GM12878 (cell line): Measurements from ENCODE around the gene NSUN2. TPM values are rescaled to one million over a fixed set of nuclear protein-coding genes. Genes with fewer than 3 reads are reported as not detected.

ENCODE experiments used
- ATAC-seq: fragments of 200-7000 bp; cut with Tn5 transposase; 3 replicates; pipeline ENCODE4 v1.9.1; 2020; ENCODE audit warnings: mild to moderate bottlenecking, moderate library complexity
- BruUV-seq: library from RNA; stranded (reverse); fragments of 400-500 nt; replicated peaks from 2 replicates; lab custom pipeline; 2021; lab: Mats Ljungman, UMichigan
- CTCF ChIA-PET: fragments of 300-600 bp; sonication (Branson Sonifier 250); formaldehyde crosslinking; extraction: SDS; loops from one replicate; lab custom pipeline; 2021; ENCODE audit warnings: inconsistent platforms; lab: Yijun Ruan, JAX
- POLR2A ChIA-PET: fragments of 350-600 bp; formaldehyde crosslinking; extraction: SDS; loops from one replicate; lab custom pipeline; 2021; ENCODE audit warnings: inconsistent platforms; lab: Charles Lee
- RAD21 ChIA-PET: fragments of 300-600 bp; sonication (Branson Sonifier 250); formaldehyde crosslinking; loops from one replicate; lab custom pipeline; 2023; ENCODE audit warnings: antibody characterized with exemption; ENCODE audit not compliant: unreplicated experiment; lab: Charles Lee
- SMC1A ChIA-PET: fragments of 300-600 bp; sonication (Branson Sonifier 250); formaldehyde crosslinking; loops from one replicate; lab custom pipeline; 2023; ENCODE audit not compliant: unreplicated experiment, uncharacterized antibody; lab: Charles Lee
- DNase-seq: peaks from one replicate; pipeline ENCODE4 v3.0.0-alpha.2; 2011; ENCODE audit warnings: low read depth, low spot score
- FAIRE-seq: peaks from 3 replicates; lab custom pipeline; 2011; peaks lifted over from hg19 to GRCh38; lab: Jason Lieb, UNC
- H2AFZ ChIP-seq: 2 replicates; pipeline ENCODE4 v1.6.0; 2011; ENCODE audit warnings: low read depth, low read length, control low read depth; ENCODE audit not compliant: control insufficient read depth
- H3K27ac ChIP-seq: 2 replicates; pipeline ENCODE4 v1.5.1; 2011; ENCODE audit warnings: control low read depth; ENCODE audit not compliant: control insufficient read depth, insufficient read depth
- H3K27me3 ChIP-seq, 2 experiments: replicated peaks in 1 of 2; 2 replicates each; pipeline versions ENCODE4 v1.6.0 to v1.6.1; 2011; ENCODE audit warnings: low read length in 1 of 2; ENCODE audit not compliant: control insufficient read depth in 2 of 2, insufficient read depth in 2 of 2
- H3K36me3 ChIP-seq, 2 experiments: 2 replicates each; pipeline ENCODE4 v1.5.1; 2011; ENCODE audit warnings: low read length in 1 of 2; ENCODE audit not compliant: control insufficient read depth in 2 of 2, insufficient read depth in 2 of 2
- H3K4me1 ChIP-seq: 2 replicates; pipeline ENCODE4 v1.6.1; 2011; ENCODE audit warnings: mild to moderate bottlenecking, low read length, moderate library complexity, mixed read lengths; ENCODE audit not compliant: control insufficient read depth, insufficient read depth
- H3K4me2 ChIP-seq: 2 replicates; pipeline ENCODE4 v1.6.0; 2011; ENCODE audit warnings: control low read depth; ENCODE audit not compliant: control insufficient read depth, insufficient read depth
- H3K4me3 ChIP-seq: fragments of 200-600 bp; sonication (generic); 2 replicates; pipeline ENCODE4 v1.5.1; 2016
- H3K79me2 ChIP-seq: 2 replicates; pipeline ENCODE4 v1.6.0; 2011; ENCODE audit warnings: low read length; ENCODE audit not compliant: control insufficient read depth, insufficient read depth
- H3K9ac ChIP-seq: 2 replicates; pipeline ENCODE4 v1.8.0; 2011; ENCODE audit warnings: low read length, control low read depth, mixed read lengths; ENCODE audit not compliant: control insufficient read depth, insufficient read depth
- H3K9me3 ChIP-seq: replicated peaks from 3 replicates; pipeline ENCODE4 v1.5.1; 2011; ENCODE audit warnings: mild to moderate bottlenecking, low read length; ENCODE audit not compliant: control insufficient read depth, insufficient read depth
- H4K20me1 ChIP-seq: 2 replicates; pipeline ENCODE4 v1.6.0; 2011; ENCODE audit not compliant: control insufficient read depth, insufficient read depth
- CBFB ChIP-seq: IDR thresholded peaks from 2 replicates; pipeline ENCODE4 v1.6.1; 2016; ENCODE audit warnings: antibody characterized with exemption, low read depth
- CHD1 ChIP-seq: IDR thresholded peaks from 2 replicates; pipeline ENCODE4 v1.6.1; 2012; ENCODE audit warnings: low read depth, low read length, improper control_type of control experiment
- GATAD2B ChIP-seq: fragments of 450-650 bp; conservative IDR thresholded peaks from 2 replicates; pipeline ENCODE4 v1.6.1; 2017; ENCODE audit warnings: low read depth, mild to moderate bottlenecking, moderate library complexity
- LARP7 ChIP-seq: fragments of 450-650 bp; IDR thresholded peaks from 2 replicates; pipeline ENCODE4 v1.6.1; 2017; ENCODE audit warnings: mild to moderate bottlenecking
- NFYB ChIP-seq: IDR thresholded peaks from 2 replicates; pipeline ENCODE4 v1.6.1; 2011; ENCODE audit warnings: low read depth, mild to moderate bottlenecking, low read length, improper control_type of control experiment, moderate library complexity; ENCODE audit not compliant: insufficient read depth
- NKRF ChIP-seq: fragments of 450-650 bp; conservative IDR thresholded peaks from 2 replicates; pipeline ENCODE4 v1.6.1; 2017; ENCODE audit warnings: mild to moderate bottlenecking, moderate library complexity
- NR2F1 ChIP-seq: fragments of 450-650 bp; conservative IDR thresholded peaks from 2 replicates; pipeline ENCODE4 v1.6.1; 2017; ENCODE audit warnings: mild to moderate bottlenecking
- NRF1 ChIP-seq: conservative IDR thresholded peaks from 2 replicates; pipeline ENCODE4 v1.6.1; 2011; ENCODE audit warnings: mild to moderate bottlenecking, low read depth, low read length, improper control_type of control experiment
- POLR2A ChIP-seq: IDR thresholded peaks from 2 replicates; pipeline ENCODE4 v1.6.1; 2011; ENCODE audit warnings: low read depth, mild to moderate bottlenecking, low read length
- POLR2AphosphoS5 ChIP-seq: IDR thresholded peaks from 2 replicates; pipeline ENCODE4 v1.6.1; 2011; ENCODE audit warnings: mild to moderate bottlenecking, low read length, inconsistent platforms
- SMAD5 ChIP-seq: IDR thresholded peaks from 2 replicates; pipeline ENCODE4 v1.6.1; 2016; ENCODE audit warnings: antibody characterized with exemption, low read depth
- ZNF384 ChIP-seq: IDR thresholded peaks from 2 replicates; pipeline ENCODE4 v1.6.1; 2012; ENCODE audit warnings: low read depth, mild to moderate bottlenecking, low read length, improper control_type of control experiment, borderline replicate concordance
- WGBS: methylation state at CpG from one replicate; pipeline ENCODE4 v1.1.6; 2016; ENCODE audit warnings: low lambda C conversion rate; ENCODE audit not compliant: insufficient replicate concordance, insufficient coverage; ENCODE audit errors: missing lambda C conversion rate; 5-methylcytosine and 5-hydroxymethylcytosine counted together
- in situ Hi-C: fragments of 300-500 bp; cut with MboI; formaldehyde crosslinking; loops from 9 replicates; pipeline ENCODE4 v1.14.3; 2018; ENCODE audit warnings: mixed read lengths
- intact Hi-C: fragments of 100-400 bp; cut with micrococcal nuclease; formaldehyde crosslinking; loops from one replicate; pipeline ENCODE4 v1.14.2; 2022; ENCODE audit not compliant: unreplicated experiment
- polyA plus RNA-seq, 11 experiments: library from polyadenylated mRNA; depleted of rRNA in 4 of 11; unstranded in 6 of 11; stranded (reverse) in 5 of 11; fragments of >200 nt; fragmentation: Nextera tagmentation in 4 of 11; fragmentation: Illumina TruSeq in 1 of 11; extraction: Ambion mirVana in 4 of 11; extraction: Trizol in 1 of 11; gene quantifications; 1 replicate in 1 of 11; 2 replicates in 10 of 11; pipeline versions ENCODE4 v1.2.1 to v1.2.3, GENCODE V29; 2011 to 2016; ENCODE audit warnings: inconsistent platforms in 2 of 11, missing spikeins in 2 of 11, low read depth in 1 of 11
- total RNA-seq, 4 experiments: library from RNA; depleted of rRNA in 3 of 4; stranded (reverse); fragments of >200 nt in 3 of 4; fragmentation: Illumina TruSeq in 1 of 4; extraction: Trizol in 1 of 4; gene quantifications; 2 replicates each; pipeline versions ENCODE4 v1.2.1 to v1.2.3, GENCODE V29; 2013 to 2021

The NSUN2 gene
- total and polyA plus RNA-seq, 10 of the 15 experiments (the other 5 are each of a cell fraction or from before 2014, with no cell fraction given), result 8.0 to 112 (median 91.1) TPM

- Histone ChIP-seq H3K4me2 (no peak overlapping the region), H3K79me2 (no peaks in the 10 kb centered on the region), H4K20me1 (no peaks in the 10 kb centered on the region), H3K36me3 (peaks cover 21 to 26% of the 10 kb centered on the region in 2 experiments), H3K9ac (no peak overlapping the region), H3K27ac (no peak overlapping the region), H3K4me1 (no peaks in the 10 kb centered on the region), H3K27me3 (no peaks in the 10 kb centered on the region), H3K9me3 (no peaks in the 10 kb centered on the region), H3K4me3 (no peak overlapping the region), H2AFZ (no peak overlapping the region)
- 94% methylated on average over 14 of the region's 14 CpGs for WGBS
- CTCF ChIA-PET, result interaction anchor here (1.0 kb wide), 2 partner anchors 147 to 1107 kb away, joined by 3 read pairs; no protein-coding TSS in a partner anchor
- SMC1A ChIA-PET, result interaction anchor here (1.5 kb wide), 1 partner anchor 29 kb away, joined by 3 read pairs; no protein-coding TSS in a partner anchor
- no TSS peak for BruUV-seq
- DNase-seq (no peak), FAIRE-seq (no peak), ATAC-seq (no peak)
- POLR2A ChIA-PET, result no interaction called here
- RAD21 ChIA-PET, result no interaction called here
- no peak for TF ChIP-seq NFYB
- TF ChIP-seq LARP7, result no peak
- peak; percentile 52; the same call in 1 of the 2 replicates for TF ChIP-seq POLR2A
- no peak for TF ChIP-seq CHD1
- no peak for TF ChIP-seq GATAD2B
- peak; percentile 42; the same call in 1 of the 2 replicates for TF ChIP-seq POLR2AphosphoS5
- no peak for TF ChIP-seq CBFB
- in situ Hi-C loops (loop anchor here (25.0 kb wide), 1 partner anchor 1111 kb away; no protein-coding TSS in a partner anchor), intact Hi-C loops (no loop called here)
Observed at GRCh38 chr5:6598351-6598900, 34.4 kb downstream of the NSUN2 start.

DNA sequence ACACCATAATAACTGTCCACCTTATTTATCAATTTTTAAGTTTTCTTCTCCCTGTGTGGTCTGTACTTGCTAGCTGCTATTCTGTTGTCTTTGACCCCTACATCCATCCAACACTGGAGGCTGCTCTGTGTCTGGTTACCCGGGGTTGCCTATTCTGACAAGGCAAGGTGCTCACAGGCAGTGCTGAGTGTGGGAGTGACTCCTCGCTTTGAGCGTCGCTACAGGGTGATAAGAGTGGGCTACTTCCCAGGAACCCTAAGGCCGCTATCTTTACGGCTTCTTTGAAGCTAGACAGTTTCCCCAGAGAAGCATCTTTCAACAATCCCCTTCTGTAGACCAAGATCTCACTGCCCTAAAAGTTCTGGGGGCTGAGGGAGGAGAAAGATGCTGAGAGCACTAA is 35.3 kb downstream of the NSUN2 start:
- FAIRE-seq (no peak), ATAC-seq (no peak), DNase-seq (no peak)
- H3K27me3 ChIP-seq, result no peaks in the 10 kb centered on the region
- no peaks in the 10 kb centered on the region for H3K4me1 ChIP-seq
- no peak overlapping the region for H3K4me3 ChIP-seq
- POLR2A ChIA-PET, result no interaction called here
- intact Hi-C loops, result no loop called here
- TF ChIP-seq NKRF, result no peak
- 0 out of 2 replicates have a peak, but pooled peaks have one; percentile 24 for TF ChIP-seq POLR2A
- TF ChIP-seq NRF1, result no peak
- no peak for TF ChIP-seq NR2F1
- no peak for TF ChIP-seq SMAD5
- TF ChIP-seq ZNF384, result no peak
- no TSS peak for BruUV-seq
- no peak overlapping the region for H2AFZ ChIP-seq
- H3K27ac ChIP-seq, result no peak overlapping the region
- no peak overlapping the region for H3K9ac ChIP-seq
- no peaks in the 10 kb centered on the region for H3K79me2 ChIP-seq
- H4K20me1 ChIP-seq, result no peaks in the 10 kb centered on the region
- in situ Hi-C loops, result loop anchor here (25.0 kb wide), 1 partner anchor 1110 kb away; no protein-coding TSS in a partner anchor
- CTCF ChIA-PET, result interaction anchor here (1.0 kb wide), 1 partner anchor 147 kb away, joined by 3 read pairs; no protein-coding TSS in a partner anchor
- H3K4me2 ChIP-seq, result no peak overlapping the region
- RAD21 ChIA-PET, result no interaction called here
- SMC1A ChIA-PET, result no interaction called here
- no peaks in the 10 kb centered on the region for H3K9me3 ChIP-seq
- peaks cover 21 to 26% of the 10 kb centered on the region in 2 experiments for H3K36me3 ChIP-seq
- over 99% methylated on average over 6 of the region's 6 CpGs for WGBS
